ENCODE results near the gene CABP4. TPM values are rescaled to one million over a fixed set of nuclear protein-coding genes. Genes with fewer than 3 reads are reported as not detected.

Gene CABP4
- total RNA-seq, 1 experiment from 2014 or later = not detected

- Histone ChIP-seq H3K4me2 (ENCODE audit: low read length) (peak overlapping the region; percentile 100), H4K20me1 (ENCODE audit: insufficient read depth) (no peaks in the 10 kb centered on the region), H3K4me3 (replicated peaks in 1 of 2; ENCODE audit: low read depth in 1 of 2, low read length in 2 of 2) (peak overlapping the region; percentile 87 to 96), H3K27ac (ENCODE audit: low read depth, low read length) (peak overlapping the region; percentile 98), H3K9me3 (ENCODE audit: control insufficient read depth in 1 of 2, insufficient read depth in 1 of 2, low read depth in 1 of 2, low read length in 2 of 2) (no peaks in the 10 kb centered on the region), H2AFZ (ENCODE audit: low read depth, low read length, poor library complexity, severe bottlenecking) (no peak overlapping the region), H3K4me1 (ENCODE audit: control insufficient read depth in 1 of 2, insufficient read depth in 2 of 2, low read length in 2 of 2) (peaks cover 35 to 54% of the 10 kb centered on the region in 2 experiments), H3K9ac (ENCODE audit: low read length) (peak overlapping the region; percentile 97), H3K36me3 (ENCODE audit: control insufficient read depth in 1 of 2, insufficient read depth in 2 of 2, low read length in 2 of 2) (no peaks in the 10 kb centered on the region), H3K9me2 (ENCODE audit: insufficient read depth) (no peaks in the 10 kb centered on the region), H3K27me3 (ENCODE audit: insufficient read depth, low read length) (no peaks in the 10 kb centered on the region), H3K79me2 (ENCODE audit: insufficient read depth, low read length) (peaks cover 15% of the 10 kb centered on the region; the same call in 1 of the 2 replicates)
- ChIA-PET POLR2A (no interaction called here), RAD21 (ENCODE audit: low non-redundant PET in 1 of 2, low total read pairs in 2 of 2, uncharacterized antibody in 2 of 2, unreplicated experiment in 2 of 2) (no interaction called here), CTCF (no interaction called here)
- BruUV-seq (replicated peaks) = TSS peak; percentile 44
- DNase-seq (ENCODE audit: low read depth, low spot score) (peak; percentile 73), ATAC-seq (peak; percentile 73)
- intact Hi-C loops (cut with micrococcal nuclease) = loop anchor here (2.0 kb wide), 1 partner anchor 35 kb away; the partner anchor contains the start of gene RPS6KB2
- TF ChIP-seq EGR1 (IDR thresholded peaks at IDR 0.05; ENCODE audit: low read depth) = no peak
- TF ChIP-seq SRF (IDR thresholded peaks at IDR 0.05; ENCODE audit: low read depth) = no peak
- TF ChIP-seq FOSL1 (IDR thresholded peaks at IDR 0.05; ENCODE audit: low read depth) = no peak
- TF ChIP-seq TCF7L2 (IDR thresholded peaks at IDR 0.05; ENCODE audit: borderline replicate concordance, extremely low read depth, insufficient read depth, insufficient read length) = peak; percentile 54
- TF ChIP-seq YY1 (IDR thresholded peaks at IDR 0.05; ENCODE audit: extremely low read depth, insufficient replicate concordance, low read depth, low read length) = peak; percentile 65
- no peak for TF ChIP-seq CTCF (IDR thresholded peaks at IDR 0.05 in 2 of 3, conservative IDR thresholded peaks at IDR 0.05 in 1 of 3; ENCODE audit: borderline replicate concordance in 1 of 3, insufficient read depth in 1 of 3, low read depth in 2 of 3, low read length in 2 of 3)
- no peak for TF ChIP-seq REST (IDR thresholded peaks at IDR 0.05; ENCODE audit: low read depth)
- TF ChIP-seq, protein P1, sequence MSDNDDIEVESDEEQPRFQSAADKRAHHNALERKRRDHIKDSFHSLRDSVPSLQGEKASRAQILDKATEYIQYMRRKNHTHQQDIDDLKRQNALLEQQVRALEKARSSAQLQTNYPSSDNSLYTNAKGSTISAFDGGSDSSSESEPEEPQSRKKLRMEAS (IDR thresholded peaks at IDR 0.05) = no peak
- TF ChIP-seq CBX3 (IDR thresholded peaks at IDR 0.05; ENCODE audit: low read depth) = no peak
- no peak for TF ChIP-seq JUND (IDR thresholded peaks at IDR 0.05)
- TF ChIP-seq EZH2 (IDR thresholded peaks at IDR 0.05) = no peak
- peak; percentile 82 for TF ChIP-seq POLR2AphosphoS5 (IDR thresholded peaks at IDR 0.05; ENCODE audit: low read depth, low read length)
- TF ChIP-seq, protein P2, sequence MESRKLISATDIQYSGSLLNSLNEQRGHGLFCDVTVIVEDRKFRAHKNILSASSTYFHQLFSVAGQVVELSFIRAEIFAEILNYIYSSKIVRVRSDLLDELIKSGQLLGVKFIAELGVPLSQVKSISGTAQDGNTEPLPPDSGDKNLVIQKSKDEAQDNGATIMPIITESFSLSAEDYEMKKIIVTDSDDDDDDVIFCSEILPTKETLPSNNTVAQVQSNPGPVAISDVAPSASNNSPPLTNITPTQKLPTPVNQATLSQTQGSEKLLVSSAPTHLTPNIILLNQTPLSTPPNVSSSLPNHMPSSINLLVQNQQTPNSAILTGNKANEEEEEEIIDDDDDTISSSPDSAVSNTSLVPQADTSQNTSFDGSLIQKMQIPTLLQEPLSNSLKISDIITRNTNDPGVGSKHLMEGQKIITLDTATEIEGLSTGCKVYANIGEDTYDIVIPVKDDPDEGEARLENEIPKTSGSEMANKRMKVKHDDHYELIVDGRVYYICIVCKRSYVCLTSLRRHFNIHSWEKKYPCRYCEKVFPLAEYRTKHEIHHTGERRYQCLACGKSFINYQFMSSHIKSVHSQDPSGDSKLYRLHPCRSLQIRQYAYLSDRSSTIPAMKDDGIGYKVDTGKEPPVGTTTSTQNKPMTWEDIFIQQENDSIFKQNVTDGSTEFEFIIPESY (IDR thresholded peaks at IDR 0.05; ENCODE audit: extremely low read depth, insufficient replicate concordance, low read length) = peak; percentile 50
- TF ChIP-seq ATF3 (IDR thresholded peaks at IDR 0.05) = no peak
- no peak for TF ChIP-seq RAD21 (IDR thresholded peaks at IDR 0.05; ENCODE audit: low read depth)
- no peak for TF ChIP-seq ZNF274 (IDR thresholded peaks at IDR 0.05; ENCODE audit: low read depth, low read length)
- TF ChIP-seq EZH2phosphoT487 (IDR thresholded peaks at IDR 0.05; ENCODE audit: borderline replicate concordance) = no peak
- TF ChIP-seq CEBPB (IDR thresholded peaks at IDR 0.05; ENCODE audit: low read depth) = no peak
- TF ChIP-seq ZFX (IDR thresholded peaks at IDR 0.05) = no peak
- TF ChIP-seq SP1 (IDR thresholded peaks at IDR 0.05; ENCODE audit: low read depth) = no peak
These were observed 8.7 kb downstream of the CABP4 start for GRCh38 chr11:67463680-67464410.

Data from HCT116 (cell line).